WERI-Rb-1 (cell line): Measurements from ENCODE around the gene LBHD2.

Experiments used
- DNase-seq: peaks from one replicate; pipeline ENCODE4 v3.0.0-alpha.2; 2020
- H3K27ac ChIP-seq: fragments of 250-450 bp; sonication (Bioruptor Pico); 2 replicates; pipeline ENCODE4 v1.5.1; 2020; ENCODE audit warnings: mild to moderate bottlenecking, moderate library complexity
- H3K27me3 ChIP-seq: fragments of 250-450 bp; sonication (Bioruptor Pico); 2 replicates; pipeline ENCODE4 v1.5.1; 2021; ENCODE audit warnings: mild to moderate bottlenecking, low read depth, moderate library complexity; ENCODE audit not compliant: insufficient read depth, severe bottlenecking
- H3K36me3 ChIP-seq: fragments of 250-450 bp; sonication (Bioruptor Pico); 2 replicates; pipeline ENCODE4 v1.5.1; 2020; ENCODE audit warnings: mild to moderate bottlenecking, moderate library complexity
- H3K4me3 ChIP-seq: 2 replicates; pipeline ENCODE4 v1.5.1; 2011; ENCODE audit warnings: low read depth, mild to moderate bottlenecking, control low read depth, low read length
- H3K9me3 ChIP-seq: fragments of 250-450 bp; sonication (Bioruptor Pico); 2 replicates; pipeline ENCODE4 v1.5.1; 2021; ENCODE audit warnings: mild to moderate bottlenecking, moderate library complexity; ENCODE audit not compliant: severe bottlenecking
- CTCF ChIP-seq: IDR thresholded peaks from 2 replicates; pipeline ENCODE4 v1.5.1; 2011; ENCODE audit warnings: low read depth, mild to moderate bottlenecking, control low read depth, inconsistent platforms, low read length

Gene LBHD2

GRCh38 chr14:103078420-103078749 is 5.6 kb upstream of the LBHD2 start:
- H3K9me3 ChIP-seq = no peaks in the 10 kb centered on the region
- peak; percentile 79 for DNase-seq
- peak; percentile 92 for TF ChIP-seq CTCF
- no peak overlapping the region for H3K4me3 ChIP-seq
- H3K36me3 ChIP-seq = no peaks in the 10 kb centered on the region
- no peaks in the 10 kb centered on the region for H3K27me3 ChIP-seq
- H3K27ac ChIP-seq = no peak overlapping the region

- no peak for TF ChIP-seq CTCF
- Histone ChIP-seq H3K4me3 (no peak overlapping the region), H3K27ac (no peak overlapping the region), H3K27me3 (no peaks in the 10 kb centered on the region), H3K36me3 (no peaks in the 10 kb centered on the region), H3K9me3 (no peaks in the 10 kb centered on the region)
- no peak for DNase-seq
These were observed 5.0 kb upstream of the LBHD2 start for GRCh38 chr14:103078860-103079587.

- no peak overlapping the region for H3K27ac ChIP-seq
- TF ChIP-seq CTCF = no peak
These were observed 2.1 kb upstream of the LBHD2 start for GRCh38 chr14:103081951-103082350.

GRCh38 chr14:103085106-103086091 is 1.4 kb downstream of the LBHD2 start:
- Histone ChIP-seq H3K36me3 (no peaks in the 10 kb centered on the region), H3K27me3 (no peaks in the 10 kb centered on the region), H3K9me3 (no peaks in the 10 kb centered on the region), H3K4me3 (no peak overlapping the region), H3K27ac (no peak overlapping the region)
- no peak for DNase-seq
- TF ChIP-seq CTCF = no peak

More at GRCh38 chr14:103081951-103082350, 2.1 kb upstream of the LBHD2 start:
- no peak overlapping the region for H3K4me3 ChIP-seq
- H3K9me3 ChIP-seq = no peaks in the 10 kb centered on the region
- DNase-seq = no peak
- H3K27me3 ChIP-seq = no peaks in the 10 kb centered on the region
- H3K36me3 ChIP-seq = no peaks in the 10 kb centered on the region

- no peak for TF ChIP-seq CTCF
- H3K36me3 ChIP-seq = no peaks in the 10 kb centered on the region
- H3K27ac ChIP-seq = no peak overlapping the region
- no peaks in the 10 kb centered on the region for H3K27me3 ChIP-seq
- H3K4me3 ChIP-seq = no peak overlapping the region
- no peak for DNase-seq
- H3K9me3 ChIP-seq = no peaks in the 10 kb centered on the region
These were observed 2.8 kb downstream of the LBHD2 start for GRCh38 chr14:103086771-103087342.
